Thoracic aorta (tissue), 2 donors: ENCODE data around the gene GCHFR. TPM values are rescaled to one million over a fixed set of nuclear protein-coding genes. Genes with fewer than 3 reads are reported as not detected.

Source experiments
- ATAC-seq: fragments of 150-250 bp; one replicate; pipeline ENCODE4 v1.8.0; 2017; ENCODE audit warnings: low read depth; ENCODE audit not compliant: insufficient number of reproducible peaks, low FRiP score
- DNase-seq: peaks from one replicate; pipeline ENCODE4 v3.0.0-alpha.2; 2020; ENCODE audit warnings: low spot score
- H3K27ac ChIP-seq, 2 donors: fragments of 200-600 bp; sonication (generic); 1 replicate in 1 of 2; 2 replicates in 1 of 2; pipeline ENCODE4 v1.5.1; 2016; ENCODE audit warnings: mild to moderate bottlenecking in 2 of 2, moderate library complexity in 2 of 2
- H3K27me3 ChIP-seq: fragments of 200-600 bp; sonication (generic); replicated peaks from 2 replicates; pipeline ENCODE4 v1.6.0; 2016; ENCODE audit warnings: mild to moderate bottlenecking; ENCODE audit not compliant: insufficient read depth
- H3K36me3 ChIP-seq: fragments of 200-600 bp; sonication (generic); one replicate; pipeline ENCODE4 v1.5.1; 2016
- H3K4me1 ChIP-seq, 2 donors: fragments of 200-600 bp; sonication (generic); 1 replicate in 1 of 2; 2 replicates in 1 of 2; pipeline versions ENCODE4 v1.5.1 to v1.6.0; 2016; ENCODE audit warnings: low read depth in 2 of 2, mild to moderate bottlenecking in 1 of 2; ENCODE audit not compliant: control insufficient read depth in 1 of 2
- H3K4me3 ChIP-seq: fragments of 200-600 bp; sonication (generic); 2 replicates; pipeline ENCODE4 v1.5.1; 2016; ENCODE audit warnings: mild to moderate bottlenecking
- H3K9me3 ChIP-seq: fragments of 200-600 bp; sonication (generic); 2 replicates; pipeline ENCODE4 v1.5.1; 2016
- CTCF ChIP-seq: fragments of 200-600 bp; sonication (generic); IDR thresholded peaks from one replicate; pipeline ENCODE4 v1.5.1; 2019; ENCODE audit warnings: antibody characterized with exemption
- total RNA-seq, 2 donors: library from RNA; depleted of rRNA; stranded (reverse); fragments of >200 nt; gene quantifications; one replicate each; pipeline versions ENCODE4 v1.1.0 to v1.2.3, GENCODE V29; 2016

Gene GCHFR
- total RNA-seq, 2 donors from 2014 or later, result 14.1 to 17.2 TPM

GRCh38 chr15:40746916-40747418, 16.9 kb upstream of the GCHFR start:
- peaks cover 49% of the 10 kb centered on the region for H3K36me3 ChIP-seq

GRCh38 chr15:40747685-40748631, 15.9 kb upstream of the GCHFR start:
- H3K27me3 ChIP-seq, result no peaks in the 10 kb centered on the region
- H3K27ac ChIP-seq, result no peak overlapping the region
- TF ChIP-seq CTCF, result no peak
- no peak overlapping the region for H3K4me3 ChIP-seq
- H3K4me1 ChIP-seq, result no peaks in the 10 kb centered on the region
- no peak for DNase-seq
- no peaks in the 10 kb centered on the region for H3K9me3 ChIP-seq
- no peak for ATAC-seq
- peaks cover 51% of the 10 kb centered on the region for H3K36me3 ChIP-seq

More at GRCh38 chr15:40746916-40747418, 16.9 kb upstream of the GCHFR start:
- Histone ChIP-seq H3K4me3 (no peak overlapping the region), H3K4me1 (no peaks in the 10 kb centered on the region), H3K9me3 (no peaks in the 10 kb centered on the region), H3K27ac (no peak overlapping the region), H3K27me3 (no peaks in the 10 kb centered on the region)
- ATAC-seq, result no peak
- no peak for TF ChIP-seq CTCF
- no peak for DNase-seq

GRCh38 chr15:40749151-40749630, 14.7 kb upstream of the GCHFR start:
- Histone ChIP-seq H3K27ac (no peak overlapping the region), H3K36me3 (peaks cover 45% of the 10 kb centered on the region), H3K4me1 (peaks cover 4 to 10% of the 10 kb centered on the region in 2 donors), H3K9me3 (no peaks in the 10 kb centered on the region), H3K27me3 (no peaks in the 10 kb centered on the region), H3K4me3 (no peak overlapping the region)
- TF ChIP-seq CTCF, result no peak
- ATAC-seq (no peak), DNase-seq (no peak)

- DNase-seq (no peak), ATAC-seq (no peak)
- Histone ChIP-seq H3K4me3 (no peak overlapping the region), H3K27ac (no peak overlapping the region), H3K4me1 (peaks cover 7 to 18% of the 10 kb centered on the region in 2 donors), H3K27me3 (no peaks in the 10 kb centered on the region), H3K36me3 (peaks cover 30% of the 10 kb centered on the region), H3K9me3 (no peaks in the 10 kb centered on the region)
- no peak for TF ChIP-seq CTCF
These were observed 13.0 kb upstream of the GCHFR start for GRCh38 chr15:40750885-40751284.

- peaks cover 7 to 20% of the 10 kb centered on the region in 2 donors for H3K4me1 ChIP-seq
- no peaks in the 10 kb centered on the region for H3K27me3 ChIP-seq
- DNase-seq (no peak), ATAC-seq (no peak)
- H3K9me3 ChIP-seq, result no peaks in the 10 kb centered on the region
- H3K27ac ChIP-seq, result no peak overlapping the region
- H3K4me3 ChIP-seq, result no peak overlapping the region
- no peak for TF ChIP-seq CTCF
- peaks cover 30% of the 10 kb centered on the region for H3K36me3 ChIP-seq
These were observed 12.1 kb upstream of the GCHFR start for GRCh38 chr15:40751745-40752144.
